ENCODE results near the gene SIM1.

Gene SIM1

DNA sequence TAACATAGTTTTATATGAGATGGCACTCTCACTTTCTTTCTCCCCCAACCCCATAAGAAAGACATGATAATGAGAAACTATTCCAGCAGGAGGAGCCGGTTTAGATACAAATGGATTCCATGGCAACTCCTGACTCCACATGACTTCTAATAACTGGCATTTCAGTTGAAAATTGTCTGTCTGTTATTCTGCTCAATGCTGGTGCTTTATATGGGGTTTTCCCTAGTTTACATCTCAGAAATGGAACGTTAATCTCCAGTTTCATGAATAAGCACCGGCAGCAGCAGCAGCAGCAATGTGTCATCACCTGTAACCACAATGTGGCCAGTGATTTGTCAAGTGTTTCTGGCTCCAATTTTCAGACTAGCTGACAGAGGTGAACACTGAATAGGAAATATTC is 8.0 kb upstream of the SIM1 start:
- no peak for DNase-seq (ENCODE audit: low read depth in 1 of 2, low spot score in 1 of 2)

DNA sequence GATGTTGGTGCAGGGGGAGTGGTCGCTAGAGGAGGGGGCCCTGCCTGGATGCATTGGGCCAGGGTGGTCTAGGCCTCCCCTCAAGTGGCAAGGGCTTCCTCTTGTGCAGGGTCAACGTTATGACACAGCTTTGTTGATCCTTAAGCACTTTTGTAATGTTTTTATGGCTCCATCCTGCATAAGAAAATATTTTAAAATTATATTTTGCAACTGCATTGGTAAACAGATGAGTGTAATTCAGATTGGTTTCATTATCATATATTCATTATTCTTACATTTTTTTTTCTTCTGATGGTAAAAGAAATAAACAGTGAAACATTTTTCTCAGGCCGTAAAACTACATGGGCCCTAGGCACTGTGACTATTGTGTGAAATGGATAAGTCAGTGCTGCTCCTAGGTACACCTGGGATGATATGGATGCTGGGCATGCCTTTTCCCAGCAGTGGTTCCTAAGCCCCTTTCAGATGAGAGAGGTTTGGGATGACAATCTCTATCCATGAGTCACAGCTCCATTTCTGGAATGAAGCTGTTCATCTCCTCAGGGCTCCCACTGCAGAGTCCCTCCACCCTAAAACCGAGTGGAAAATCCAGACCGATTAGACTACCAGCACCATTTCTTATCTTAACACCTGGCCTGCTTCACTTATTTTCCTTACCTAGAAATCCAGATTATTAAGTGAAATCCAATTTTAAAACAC is 5.8 kb upstream of the SIM1 start:
- no peak for DNase-seq (ENCODE audit: low read depth in 1 of 2, low spot score in 1 of 2)

DNA sequence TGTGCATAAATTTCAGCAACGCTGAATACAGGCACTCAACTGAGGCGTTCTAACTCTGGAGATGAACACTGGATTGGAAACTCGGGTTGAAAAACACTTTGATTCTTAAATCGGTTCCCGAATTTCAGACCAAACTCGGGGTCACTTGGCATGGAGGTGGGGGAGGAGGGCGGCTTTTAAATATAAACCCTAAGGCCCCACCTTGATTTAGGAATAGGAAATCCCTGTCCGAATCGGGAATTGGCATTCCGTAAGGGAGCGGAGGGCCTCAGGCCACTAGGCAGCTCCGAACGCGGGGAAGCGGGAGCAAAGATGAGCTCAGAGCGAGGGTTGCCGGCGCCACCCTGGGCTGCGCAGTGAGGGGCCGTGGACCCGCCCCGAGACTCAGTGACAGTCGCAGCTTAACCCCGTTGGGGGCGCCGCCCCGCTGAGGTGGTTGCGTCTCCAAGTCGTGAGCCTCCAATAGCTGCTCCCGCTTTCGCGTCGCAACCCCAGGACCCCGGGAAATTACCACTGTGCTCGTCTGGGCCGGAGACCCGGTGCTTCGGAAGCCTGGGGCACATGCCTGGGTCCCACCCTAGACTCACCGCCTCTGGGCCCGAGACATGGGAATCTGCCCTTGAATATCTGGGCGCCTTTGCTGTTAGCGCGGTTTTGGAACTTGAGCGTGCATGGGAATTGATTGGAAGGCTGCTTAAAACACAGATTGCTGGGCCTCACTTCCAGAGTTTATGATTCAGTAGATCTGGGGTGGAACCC is 4.6 kb upstream of the SIM1 start:
- no peak for DNase-seq (ENCODE audit: low read depth in 1 of 2, low spot score in 1 of 2)

DNA sequence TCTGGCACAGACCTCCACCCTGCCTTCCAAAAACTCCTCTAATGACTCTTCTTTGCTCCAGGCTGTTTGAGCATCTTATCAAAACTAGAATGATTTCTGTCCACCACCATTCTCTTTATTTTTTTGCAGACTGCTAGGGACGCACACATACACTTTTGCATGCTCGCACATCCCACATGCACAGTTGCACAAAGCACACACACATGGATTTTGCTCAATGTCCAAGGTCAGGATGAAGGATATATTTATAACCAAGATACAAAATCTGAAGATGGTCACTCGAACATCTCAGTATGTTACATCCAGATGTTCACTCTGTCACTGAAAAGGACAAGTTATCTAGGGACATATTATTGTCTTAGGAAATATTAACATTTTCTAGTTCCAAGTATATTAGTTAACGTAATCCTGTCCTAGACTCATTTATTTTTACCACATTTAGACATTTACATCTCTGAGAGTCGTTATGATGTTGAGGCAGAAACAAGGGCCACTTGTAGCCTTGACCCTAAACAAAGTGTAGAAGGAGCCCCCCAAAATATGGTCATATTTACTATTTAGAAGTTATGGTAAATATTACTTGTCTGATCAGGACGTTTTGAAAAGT is 3.4 kb upstream of the SIM1 start:
- no peak for DNase-seq (ENCODE audit: low read depth in 1 of 2, low spot score in 1 of 2)

DNA sequence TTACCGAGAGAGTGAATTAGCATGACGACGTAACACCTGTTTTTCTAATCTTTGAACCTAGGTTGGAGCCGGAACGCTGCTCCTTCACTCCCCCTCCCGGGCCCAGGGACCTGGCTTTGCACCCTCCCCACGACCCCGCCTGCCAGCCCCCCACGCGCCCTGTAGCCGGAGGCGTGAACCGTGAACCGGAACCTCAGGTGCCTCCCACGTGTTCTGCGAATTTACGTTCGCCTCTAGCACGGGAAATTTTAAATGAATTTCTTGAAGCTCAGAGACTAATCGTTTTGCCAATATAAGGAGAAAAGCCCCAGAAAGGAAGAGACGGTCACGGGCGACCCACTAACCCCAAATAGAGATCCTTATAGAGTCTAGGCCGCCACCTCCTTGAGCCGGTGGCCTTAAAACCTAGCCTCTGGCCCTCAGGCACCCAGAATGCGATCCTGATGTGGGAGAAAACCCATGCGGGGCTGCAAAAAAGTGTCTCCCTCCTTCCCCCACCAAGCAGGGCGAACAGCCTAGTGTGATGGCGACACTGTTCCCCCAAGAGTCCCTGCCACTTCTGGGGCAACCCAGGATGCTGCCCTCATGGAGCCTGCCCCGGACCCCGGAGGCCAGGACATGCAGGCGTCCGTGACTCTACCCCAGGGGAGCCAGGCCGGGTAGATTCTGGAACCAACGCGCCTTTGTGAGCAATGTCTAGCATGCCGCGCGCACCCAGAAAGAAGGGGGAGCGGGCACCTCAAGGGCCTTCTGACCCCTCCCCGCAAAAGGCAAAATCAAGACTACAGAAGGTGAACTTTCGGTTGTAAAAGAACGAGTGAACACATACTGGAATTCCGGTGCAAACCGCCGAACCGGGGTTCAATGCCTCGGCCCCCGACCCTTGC is 2.7 kb upstream of the SIM1 start:
- no peak for DNase-seq (ENCODE audit: low read depth in 1 of 2, low spot score in 1 of 2)

DNA sequence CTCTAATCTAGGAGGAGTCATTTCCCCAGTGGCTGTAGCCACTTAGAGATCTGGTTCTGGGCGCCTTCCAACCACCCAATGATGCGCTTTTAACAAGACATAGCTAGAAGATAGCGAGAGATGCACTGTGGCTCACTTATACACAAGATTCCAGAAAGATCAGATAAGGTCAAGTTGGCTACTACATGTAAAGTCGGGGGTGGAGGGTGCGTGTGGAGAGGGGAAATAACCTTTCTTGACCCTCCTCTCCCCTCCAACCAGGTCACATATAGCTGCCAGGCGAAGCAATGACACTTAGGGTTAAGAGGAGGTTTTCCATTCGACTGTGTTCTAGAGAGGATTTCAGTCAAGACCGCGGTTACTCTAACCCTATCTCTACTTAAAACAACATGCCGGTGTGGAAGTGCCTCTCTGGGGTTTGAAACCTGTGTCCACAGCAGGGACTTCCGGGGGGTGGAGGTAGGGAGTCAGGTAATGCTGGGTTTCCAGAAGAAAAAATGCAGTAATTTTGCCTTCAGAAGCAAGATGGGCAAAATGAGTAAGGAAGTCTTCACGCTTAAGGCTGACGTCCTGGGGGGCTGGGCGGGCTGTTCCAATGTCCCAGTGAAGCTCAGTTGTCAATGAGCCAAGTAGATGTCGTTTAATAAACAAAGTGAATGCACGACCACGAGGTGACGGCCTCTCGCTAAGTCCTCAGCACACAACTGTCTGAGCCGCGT is 1.8 kb upstream of the SIM1 start:
- DNase-seq (ENCODE audit: low read depth in 1 of 2, low spot score in 1 of 2) = no peak

DNA sequence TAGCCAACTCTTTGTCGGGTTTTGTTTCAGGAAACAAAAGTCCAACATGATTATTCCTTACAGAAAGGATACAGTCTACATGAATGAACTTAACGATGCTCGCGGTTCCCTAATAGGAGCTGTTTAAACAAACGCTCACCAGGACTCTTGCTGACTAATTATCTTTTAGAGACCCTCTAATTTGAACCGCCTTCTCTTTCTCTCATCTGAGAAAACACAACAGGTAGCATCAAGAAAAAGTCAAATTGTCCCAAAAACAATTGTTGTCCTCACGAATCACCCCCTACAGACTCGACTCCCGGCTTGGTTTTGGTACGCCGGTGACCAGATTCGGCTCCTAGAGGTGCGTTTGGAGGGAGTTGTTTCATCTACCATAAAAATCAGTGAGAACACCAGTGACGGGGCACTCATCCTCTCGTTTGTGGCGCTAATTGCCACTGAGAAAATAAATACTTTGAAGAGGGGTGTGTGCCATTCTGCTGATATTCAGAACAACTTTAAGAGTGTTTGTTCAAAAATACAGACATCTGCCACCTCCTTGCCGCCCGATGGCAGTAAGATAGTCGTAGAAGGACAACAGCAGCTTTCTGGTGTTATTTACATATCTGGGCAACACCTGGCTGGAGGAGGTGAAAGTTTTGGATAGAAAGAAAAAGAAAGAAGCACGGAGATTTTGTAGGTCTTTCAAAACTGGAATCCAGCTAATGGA is 1.1 kb upstream of the SIM1 start:
- no peak for DNase-seq (ENCODE audit: low read depth in 1 of 2, low spot score in 1 of 2)

DNA sequence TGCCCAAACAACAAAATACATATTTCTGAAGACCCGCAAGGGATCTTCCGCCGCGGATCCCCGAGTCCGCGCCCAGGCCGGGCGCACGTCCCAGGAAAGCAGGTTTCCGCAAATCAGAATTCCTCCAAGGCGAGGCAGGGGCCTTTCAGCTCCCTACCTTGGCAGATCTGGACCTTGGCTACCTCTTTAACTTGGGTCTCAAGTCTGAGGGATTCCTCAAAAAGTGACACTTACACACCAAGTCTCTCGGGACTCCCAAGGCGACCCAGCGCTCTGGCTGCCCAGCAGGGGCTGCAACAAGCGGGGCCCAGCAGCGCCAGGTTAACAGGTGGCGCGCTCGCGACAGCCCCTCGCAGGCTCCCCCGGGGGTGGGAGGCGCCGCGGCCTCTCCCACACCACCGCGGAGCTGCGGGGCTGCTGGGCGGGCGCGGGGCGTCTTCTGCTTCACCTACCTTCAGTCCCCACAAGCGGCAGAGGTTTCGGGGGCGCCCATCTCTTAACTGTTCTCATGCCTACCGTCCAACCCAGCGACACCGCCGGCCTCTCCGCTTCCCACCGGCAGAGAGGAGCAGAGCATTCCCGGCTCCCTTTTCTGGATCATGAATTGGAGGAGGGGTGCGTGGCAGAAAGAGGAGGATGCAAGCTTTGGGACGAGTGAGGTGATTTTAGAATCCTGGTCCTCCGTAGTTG is 414 bp downstream of the SIM1 start:
- DNase-seq (ENCODE audit: low read depth in 1 of 2, low spot score in 1 of 2) = no peak

DNA sequence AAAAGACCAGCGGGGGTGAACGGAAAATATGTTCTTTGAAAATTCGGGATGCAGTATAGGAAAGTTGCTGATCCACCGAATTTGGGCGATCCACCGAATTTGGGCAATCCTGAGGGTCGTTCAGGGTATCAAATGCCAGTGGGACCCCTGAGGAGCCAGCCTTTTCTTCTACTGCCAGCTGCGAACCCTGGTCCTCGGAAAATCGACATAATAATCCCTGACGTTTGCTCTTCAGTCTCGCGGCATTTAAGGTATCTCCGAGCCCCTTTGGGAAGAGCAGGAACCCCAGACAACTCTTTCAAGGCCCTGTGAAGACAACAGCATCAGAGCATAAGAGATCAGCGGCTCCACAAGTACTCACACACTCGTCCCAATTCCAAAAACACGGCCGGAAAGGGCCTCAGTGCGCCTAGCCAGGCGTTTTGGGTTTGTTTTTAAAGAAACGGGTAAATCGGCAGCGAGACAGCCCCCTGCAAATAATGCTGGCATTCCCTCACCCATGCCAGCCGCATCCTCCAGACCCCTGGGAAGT is 1.0 kb downstream of the SIM1 start:
- no peak for DNase-seq (ENCODE audit: low read depth in 1 of 2, low spot score in 1 of 2)

DNA sequence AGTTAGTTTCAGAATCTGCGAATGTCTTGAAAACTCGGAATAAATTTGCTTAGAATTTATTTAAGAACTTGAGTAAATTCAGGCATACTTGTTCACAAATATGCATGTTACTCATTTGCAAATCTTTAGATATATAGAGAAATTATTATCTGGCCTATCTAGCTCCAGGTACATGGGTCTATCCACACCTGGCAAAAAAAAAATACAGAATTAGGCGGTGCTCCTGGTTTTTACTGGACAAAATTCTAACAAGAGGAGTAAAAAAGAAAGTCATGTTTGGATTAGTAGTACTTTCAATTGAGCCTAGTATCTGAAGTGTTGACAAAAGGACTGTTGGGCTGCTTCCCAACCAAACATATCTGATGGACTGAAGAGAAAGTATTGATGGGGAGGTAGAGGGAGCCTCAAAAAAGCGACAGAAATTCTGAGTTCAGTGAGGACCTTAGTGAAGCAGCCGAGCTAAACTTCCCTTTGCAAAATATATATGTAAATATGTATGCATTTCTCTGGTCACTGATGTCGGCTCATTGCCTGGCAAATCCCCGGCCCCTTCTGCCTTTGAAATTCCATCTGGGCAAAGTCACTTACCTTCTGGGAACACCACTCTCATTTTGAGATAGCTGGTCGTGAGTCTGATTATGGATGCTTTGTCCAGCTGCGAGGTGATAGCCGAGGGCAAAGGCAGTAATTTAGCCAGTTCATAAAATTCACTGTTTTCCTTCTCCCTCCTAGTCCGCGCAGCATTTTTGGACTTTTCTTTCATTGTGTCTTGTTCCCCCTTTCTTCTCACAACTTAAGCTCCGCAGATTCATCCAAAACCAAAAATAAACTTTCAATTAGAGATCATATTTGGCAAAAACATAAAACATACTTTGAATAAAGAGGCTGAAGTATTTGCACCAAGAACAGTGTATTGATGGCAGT is 1.8 kb downstream of the SIM1 start:
- DNase-seq (ENCODE audit: low read depth in 1 of 2, low spot score in 1 of 2) = no peak

DNA sequence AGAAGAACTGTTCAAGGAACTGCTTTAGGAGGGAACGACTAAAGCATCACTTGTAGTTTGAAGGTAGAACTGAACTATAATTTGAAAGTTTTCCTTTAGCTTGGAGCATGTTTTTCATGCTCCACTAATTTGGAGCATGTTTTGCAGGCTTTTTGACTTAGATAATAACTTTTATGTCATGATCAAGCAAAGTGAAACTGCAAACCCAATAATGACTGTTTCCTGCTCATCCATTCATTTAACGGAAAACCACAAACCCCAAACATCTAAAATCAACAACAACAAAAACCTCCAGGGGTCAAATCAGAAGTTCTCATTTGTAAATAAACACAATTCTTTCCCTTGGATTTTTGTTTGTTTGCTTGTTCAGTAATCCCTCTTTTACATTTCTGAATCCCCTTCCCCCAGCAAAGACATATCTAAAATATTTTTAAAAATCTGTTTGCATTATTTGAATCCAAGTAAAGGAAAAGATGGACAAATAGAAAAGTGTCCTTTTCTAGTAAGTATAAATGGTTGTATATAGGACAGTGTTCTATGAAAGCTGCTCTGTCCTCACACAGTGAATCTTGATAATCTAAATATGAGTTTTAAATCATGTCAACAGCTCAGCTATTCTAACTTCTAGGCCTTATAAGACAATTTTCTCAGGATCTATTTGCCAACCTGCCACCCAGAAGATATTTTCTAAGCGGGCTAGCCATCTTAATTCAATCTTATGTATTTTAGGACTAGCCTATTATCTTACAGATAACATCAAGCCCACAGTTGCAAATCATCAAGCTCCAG is 2.6 kb downstream of the SIM1 start:
- no peak for DNase-seq (ENCODE audit: low read depth in 1 of 2, low spot score in 1 of 2)

DNA sequence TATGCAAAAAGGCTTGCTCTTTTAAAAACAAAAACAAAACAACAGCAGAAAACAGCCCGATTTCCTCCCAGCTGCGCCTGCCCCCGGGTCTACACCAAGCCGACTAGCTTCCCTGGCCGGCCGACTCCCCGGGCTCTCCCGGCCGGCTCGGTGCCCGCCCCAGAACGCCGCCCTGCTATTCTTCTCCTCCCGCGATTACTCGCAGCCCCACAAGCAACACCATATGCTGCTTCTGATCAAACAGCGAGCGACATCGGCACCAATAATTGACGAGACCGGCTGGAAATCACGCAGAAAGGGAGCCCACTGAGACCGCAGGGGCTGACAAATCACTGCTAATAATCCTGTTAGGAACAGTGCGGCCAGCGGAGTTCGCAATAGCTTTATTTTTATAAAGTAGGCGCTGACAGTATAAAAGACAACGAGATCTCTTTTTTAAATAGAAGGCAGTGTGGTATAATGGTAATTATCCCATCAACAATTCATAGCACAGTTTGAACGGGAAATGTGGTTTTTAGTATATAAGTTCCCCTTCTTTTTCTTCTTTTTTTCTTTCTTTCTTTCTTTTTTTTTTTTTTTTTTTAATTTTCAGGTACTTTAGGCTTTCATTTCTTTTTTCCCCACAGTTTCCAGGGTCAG is 3.3 kb downstream of the SIM1 start:
- DNase-seq (ENCODE audit: low read depth in 1 of 2, low spot score in 1 of 2) = no peak

DNA sequence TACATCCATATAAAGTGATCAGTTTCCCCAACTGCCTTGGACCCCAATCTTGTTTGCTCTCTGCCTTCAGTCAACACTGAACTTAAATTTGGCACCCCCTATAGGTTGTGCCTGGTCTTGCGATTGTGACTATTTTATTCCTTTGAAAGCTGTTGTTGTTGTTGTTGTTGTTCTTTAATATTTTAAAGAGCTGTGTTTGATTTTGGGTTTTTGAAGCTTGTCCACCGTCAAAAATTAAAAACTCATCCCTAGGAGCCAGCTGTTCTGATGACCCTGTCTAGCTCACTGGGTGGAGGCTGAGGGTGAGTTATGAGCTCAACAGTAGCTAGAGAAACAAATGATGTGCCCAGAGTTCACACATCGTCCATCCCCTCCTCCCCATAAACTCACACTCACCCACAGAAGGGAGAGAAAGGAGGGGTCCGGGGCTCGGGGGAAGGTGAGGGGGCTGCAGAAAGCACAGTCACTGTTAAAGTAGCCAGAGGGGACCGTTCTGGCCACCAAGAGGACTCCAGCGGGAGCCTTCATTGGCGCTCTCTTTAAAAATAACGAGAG is 4.0 kb downstream of the SIM1 start:
- no peak for DNase-seq (ENCODE audit: low read depth in 1 of 2, low spot score in 1 of 2)

DNA sequence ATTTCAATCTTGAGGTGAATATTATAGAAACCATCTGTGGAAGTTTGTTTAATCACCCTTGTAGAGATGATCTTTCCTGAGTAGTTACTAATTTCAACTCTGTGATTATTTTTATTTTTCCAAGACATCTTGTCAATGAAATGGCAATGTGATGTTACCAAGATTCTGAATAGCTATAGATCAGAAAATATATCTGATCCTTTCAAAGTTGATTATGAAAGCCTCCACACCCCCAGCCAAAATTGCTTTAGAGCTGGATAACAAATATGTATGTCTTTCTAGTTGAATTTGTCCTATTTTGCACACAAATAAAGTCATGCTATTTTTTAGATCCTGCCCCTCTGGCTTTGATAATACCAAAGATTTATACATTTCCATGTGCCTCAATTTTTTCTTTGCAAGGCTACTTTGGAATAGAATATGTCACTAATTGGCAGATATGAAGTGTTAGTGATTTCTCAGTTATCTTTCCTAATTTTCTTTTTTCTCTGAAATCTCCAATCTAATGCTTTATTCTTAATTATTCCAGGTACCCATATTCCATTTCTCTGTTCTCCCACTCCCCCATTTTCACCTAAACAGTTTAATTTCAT is 5.0 kb downstream of the SIM1 start:
- no peak for DNase-seq (ENCODE audit: low read depth in 1 of 2, low spot score in 1 of 2)

DNA sequence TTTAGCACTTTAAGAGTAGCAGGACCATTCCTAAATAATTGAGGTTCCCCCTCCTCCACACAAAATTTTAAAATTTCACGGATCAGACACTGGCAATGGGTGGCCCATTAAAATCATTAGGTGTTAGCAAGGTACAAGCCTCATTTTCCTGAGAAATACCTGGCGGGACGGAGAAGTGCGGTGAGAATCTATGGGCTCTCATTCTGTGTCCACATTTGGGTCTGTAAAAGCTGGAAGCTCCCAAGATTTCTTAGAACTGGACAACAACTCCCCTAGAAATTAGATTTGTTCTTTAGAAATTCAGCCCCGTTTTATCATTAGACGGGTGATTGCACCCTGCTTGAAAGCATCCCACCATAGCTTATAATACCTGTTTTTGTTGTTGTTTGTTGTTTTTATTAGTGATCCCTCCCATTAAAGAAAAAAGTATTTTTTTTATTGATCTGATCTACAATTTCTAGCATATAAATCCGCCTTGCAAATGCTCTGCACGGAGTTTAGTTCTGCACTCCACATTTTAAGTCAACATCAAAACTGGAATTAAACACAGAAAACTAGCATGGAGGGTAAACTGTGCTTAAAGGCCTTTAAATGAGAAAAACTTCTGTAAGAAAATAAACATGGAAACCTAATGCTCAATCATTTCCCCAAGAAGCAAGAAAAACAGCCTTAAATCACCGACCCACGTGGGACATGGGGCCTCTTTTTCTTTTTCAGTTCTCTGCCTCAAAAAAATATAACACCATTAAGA is 5.7 kb downstream of the SIM1 start:
- DNase-seq (ENCODE audit: low read depth in 1 of 2, low spot score in 1 of 2) = no peak

Measured in stimulated activated CD4-positive, alpha-beta T cell treated with anti-CD3 and anti-CD28 coated beads, Interleukin-15, amount 100 ng/mL, for 1 hour (primary cell).